Activated CD4-positive, alpha-beta memory T cell treated with anti-CD3 and anti-CD28 coated beads, Interleukin-2, amount 10 ng/mL, durations not matched to agents 7 days and 5 days (primary cell): Measurements from ENCODE around the gene TENM3. TPM values are rescaled to one million over a fixed set of nuclear protein-coding genes. Genes with fewer than 3 reads are reported as not detected.

ENCODE experiments used
- CTCF ChIA-PET: fragments of 350-600 bp; sonication (Branson Sonifier 250); formaldehyde crosslinking; loops from one replicate; lab custom pipeline; 2021; ENCODE audit warnings: antibody characterized with exemption, inconsistent platforms; lab: Charles Lee
- POLR2A ChIA-PET: fragments of 350-600 bp; sonication (Branson Sonifier 250); formaldehyde crosslinking; loops from one replicate; lab custom pipeline; 2021; ENCODE audit warnings: antibody characterized with exemption; lab: Charles Lee
- DNase-seq: peaks from one replicate; pipeline ENCODE4 v3.0.0-alpha.2; 2020
- H3K27ac Mint-ChIP-seq: one replicate; pipeline ENCODE4 v1.8.0; 2021; ENCODE audit warnings: mild to moderate bottlenecking, mixed read lengths
- H3K27me3 Mint-ChIP-seq: one replicate; pipeline ENCODE4 v1.8.0; 2021; ENCODE audit warnings: mixed read lengths
- H3K36me3 Mint-ChIP-seq: one replicate; pipeline ENCODE4 v1.8.0; 2021; ENCODE audit warnings: low read depth, mixed read lengths
- H3K4me1 Mint-ChIP-seq: one replicate; pipeline ENCODE4 v1.8.0; 2021; ENCODE audit warnings: mixed read lengths
- H3K4me3 Mint-ChIP-seq: one replicate; pipeline ENCODE4 v1.8.0; 2021; ENCODE audit warnings: mild to moderate bottlenecking, mixed read lengths
- H3K9me3 Mint-ChIP-seq: one replicate; pipeline ENCODE4 v1.8.0; 2021; ENCODE audit warnings: mixed read lengths
- total RNA-seq, 2 experiments: library from RNA; stranded (reverse); gene quantifications; one replicate each; pipeline ENCODE4 v1.2.3, GENCODE V29; 2021

Gene TENM3
- total RNA-seq, 2 experiments from 2014 or later: not detected

DNA sequence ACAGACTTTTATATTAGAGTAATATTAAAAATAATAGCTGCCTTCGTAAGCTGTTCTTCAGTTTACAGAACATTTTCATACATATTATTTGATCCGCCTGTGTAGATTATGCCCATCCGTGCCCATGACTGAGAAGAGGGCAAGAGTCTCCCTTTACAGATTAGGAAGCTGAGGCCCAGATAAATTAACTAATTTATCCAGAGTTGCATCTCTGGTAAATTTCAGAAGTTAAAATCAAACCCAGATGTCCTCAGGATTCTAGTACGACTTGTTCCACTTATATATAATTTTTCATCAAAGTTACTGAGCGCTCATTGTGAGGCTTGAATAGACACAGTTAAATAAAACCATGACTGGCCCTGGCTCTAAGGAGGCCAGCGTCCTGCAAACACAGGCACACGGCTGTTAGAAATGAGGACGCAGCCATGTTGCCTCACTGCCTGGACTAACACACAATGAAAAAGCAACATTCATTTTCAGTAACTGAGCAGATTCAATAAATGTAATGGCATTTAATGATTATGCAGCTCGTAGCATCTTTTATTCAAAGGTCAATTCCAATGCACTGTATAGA is 148.0 kb downstream of the TENM3 start:
- no peaks in the 10 kb centered on the region for H3K36me3 Mint-ChIP-seq
- ChIA-PET POLR2A (no interaction called here), CTCF (no interaction called here)
- DNase-seq: no peak
- H3K4me3 Mint-ChIP-seq: no peak overlapping the region
- H3K4me1 Mint-ChIP-seq: no peaks in the 10 kb centered on the region
- no peaks in the 10 kb centered on the region for H3K27me3 Mint-ChIP-seq
- peaks cover 2% of the 10 kb centered on the region for H3K9me3 Mint-ChIP-seq
- H3K27ac Mint-ChIP-seq: no peak overlapping the region

GRCh38 chr4:182394181-182394580 is 151.0 kb downstream of the TENM3 start:
- H3K4me3 Mint-ChIP-seq: no peak overlapping the region
- H3K36me3 Mint-ChIP-seq: no peaks in the 10 kb centered on the region
- ChIA-PET POLR2A (no interaction called here), CTCF (no interaction called here)
- no peak for DNase-seq
- no peaks in the 10 kb centered on the region for H3K4me1 Mint-ChIP-seq
- H3K9me3 Mint-ChIP-seq: no peaks in the 10 kb centered on the region
- H3K27me3 Mint-ChIP-seq: no peaks in the 10 kb centered on the region
- H3K27ac Mint-ChIP-seq: no peak overlapping the region

DNA sequence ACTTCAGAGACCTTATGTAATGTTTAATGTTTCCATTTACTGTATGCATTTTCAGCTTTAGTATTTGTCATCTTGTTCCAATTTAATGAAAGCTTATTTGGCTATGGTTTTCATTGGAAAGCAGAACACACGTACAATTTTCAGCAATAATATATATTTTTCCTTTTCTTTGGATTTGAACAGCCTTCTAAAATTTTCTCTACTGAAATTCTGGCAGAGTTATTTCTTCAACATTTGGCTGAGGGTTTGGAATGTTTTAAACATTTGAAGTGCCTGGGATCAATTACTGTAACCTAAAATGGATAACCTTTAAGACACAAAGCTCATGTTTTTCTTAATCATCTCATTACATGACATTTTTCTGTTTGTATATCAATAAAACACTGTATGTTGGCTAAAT is 156.9 kb downstream of the TENM3 start:
- Mint-ChIP-seq H3K4me3 (no peak overlapping the region), H3K27me3 (no peaks in the 10 kb centered on the region), H3K9me3 (no peaks in the 10 kb centered on the region), H3K36me3 (no peaks in the 10 kb centered on the region), H3K27ac (no peak overlapping the region), H3K4me1 (no peaks in the 10 kb centered on the region)
- DNase-seq: no peak
- CTCF ChIA-PET: no interaction called here
- POLR2A ChIA-PET: no interaction called here

- Mint-ChIP-seq H3K4me1 (no peaks in the 10 kb centered on the region), H3K27me3 (no peaks in the 10 kb centered on the region), H3K36me3 (no peaks in the 10 kb centered on the region), H3K9me3 (peaks cover 2% of the 10 kb centered on the region), H3K4me3 (no peak overlapping the region), H3K27ac (no peak overlapping the region)
- no peak for DNase-seq
- CTCF ChIA-PET: interaction anchor here (0.6 kb wide), 1 partner anchor 200 kb away, joined by 6 read pairs; no protein-coding TSS in a partner anchor
- POLR2A ChIA-PET: interaction anchor here (1.0 kb wide), 1 partner anchor 28 kb away, joined by 3 read pairs; no protein-coding TSS in a partner anchor
Measured at GRCh38 chr4:182400790-182401189, 157.6 kb downstream of the TENM3 start.

DNA sequence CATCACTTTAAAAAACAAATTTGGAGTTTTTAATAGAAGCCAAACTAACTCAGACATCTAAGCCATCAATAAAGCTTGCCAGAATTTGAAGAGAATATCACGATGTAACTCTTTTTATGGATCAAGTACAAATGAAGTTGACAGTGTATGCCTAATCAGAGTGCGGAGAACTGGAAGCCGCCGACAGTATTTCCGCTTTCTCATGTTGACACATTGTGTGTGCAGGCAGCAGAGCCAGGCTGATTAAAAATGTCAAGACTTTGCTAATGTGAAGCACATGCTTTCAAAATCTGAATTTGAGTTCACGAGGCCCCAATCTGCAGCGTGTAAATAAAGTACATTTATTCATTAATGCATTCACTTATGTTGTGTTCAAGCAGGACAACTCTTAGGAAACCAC is 161.2 kb downstream of the TENM3 start:
- peaks cover 2% of the 10 kb centered on the region for H3K9me3 Mint-ChIP-seq
- H3K27me3 Mint-ChIP-seq: no peaks in the 10 kb centered on the region
- no peak for DNase-seq
- no peaks in the 10 kb centered on the region for H3K4me1 Mint-ChIP-seq
- no peak overlapping the region for H3K4me3 Mint-ChIP-seq
- ChIA-PET CTCF (no interaction called here), POLR2A (no interaction called here)
- H3K27ac Mint-ChIP-seq: no peak overlapping the region
- H3K36me3 Mint-ChIP-seq: no peaks in the 10 kb centered on the region

GRCh38 chr4:182405087-182405486 is 161.9 kb downstream of the TENM3 start:
- peaks cover 2% of the 10 kb centered on the region for H3K9me3 Mint-ChIP-seq
- no peaks in the 10 kb centered on the region for H3K36me3 Mint-ChIP-seq
- H3K4me3 Mint-ChIP-seq: no peak overlapping the region
- no peak for DNase-seq
- H3K27me3 Mint-ChIP-seq: no peaks in the 10 kb centered on the region
- H3K4me1 Mint-ChIP-seq: no peaks in the 10 kb centered on the region
- POLR2A ChIA-PET: no interaction called here
- CTCF ChIA-PET: no interaction called here
- no peak overlapping the region for H3K27ac Mint-ChIP-seq

GRCh38 chr4:182409271-182409670 is 166.1 kb downstream of the TENM3 start:
- no peak overlapping the region for H3K4me3 Mint-ChIP-seq
- DNase-seq: no peak
- CTCF ChIA-PET: no interaction called here
- POLR2A ChIA-PET: no interaction called here
- H3K27me3 Mint-ChIP-seq: no peaks in the 10 kb centered on the region
- H3K9me3 Mint-ChIP-seq: peaks cover 4% of the 10 kb centered on the region
- H3K27ac Mint-ChIP-seq: no peak overlapping the region
- H3K4me1 Mint-ChIP-seq: no peaks in the 10 kb centered on the region
- H3K36me3 Mint-ChIP-seq: no peaks in the 10 kb centered on the region

DNA sequence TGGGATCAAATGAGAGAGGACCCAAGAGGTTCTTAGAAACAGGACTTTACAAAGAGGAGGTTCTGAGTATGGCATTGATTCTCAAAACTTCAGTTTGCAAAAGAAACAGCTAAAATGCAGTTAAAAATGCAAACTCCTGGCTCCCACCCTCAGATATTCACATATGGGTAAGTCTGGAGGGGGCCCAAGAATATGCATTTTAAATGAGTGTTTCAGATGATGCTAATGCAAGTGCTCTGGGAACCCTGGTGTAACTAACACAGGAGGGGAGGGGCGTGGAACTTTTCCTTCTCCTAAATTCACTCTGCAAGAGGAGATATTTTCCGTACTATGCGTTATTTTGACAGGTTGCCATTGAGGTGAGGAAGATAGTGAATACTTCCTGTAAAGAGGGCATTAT is 168.2 kb downstream of the TENM3 start:
- Mint-ChIP-seq H3K9me3 (peaks cover 2% of the 10 kb centered on the region), H3K27ac (no peak overlapping the region), H3K27me3 (no peaks in the 10 kb centered on the region), H3K36me3 (no peaks in the 10 kb centered on the region), H3K4me3 (no peak overlapping the region), H3K4me1 (no peaks in the 10 kb centered on the region)
- CTCF ChIA-PET: no interaction called here
- POLR2A ChIA-PET: no interaction called here
- no peak for DNase-seq

DNA sequence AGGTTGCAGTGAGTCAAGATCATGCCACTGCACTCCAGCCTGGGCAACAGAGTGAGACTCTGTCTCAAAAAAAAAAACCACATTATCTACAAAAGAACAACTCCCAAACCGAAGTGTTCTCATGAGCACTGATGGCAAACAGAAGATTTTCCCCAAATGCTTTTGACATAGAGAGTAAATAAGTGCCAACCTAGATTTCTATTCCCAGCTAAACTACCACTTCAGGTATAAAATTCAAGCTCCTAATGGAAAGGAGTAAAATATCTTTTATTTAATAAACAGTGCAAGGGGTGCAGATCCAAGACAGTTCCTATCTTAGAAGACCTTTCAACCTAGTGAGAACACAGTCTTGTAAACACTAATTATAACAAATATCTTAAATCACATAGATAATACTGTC is 170.3 kb downstream of the TENM3 start:
- H3K4me1 Mint-ChIP-seq: no peaks in the 10 kb centered on the region
- no peak overlapping the region for H3K27ac Mint-ChIP-seq
- H3K36me3 Mint-ChIP-seq: no peaks in the 10 kb centered on the region
- POLR2A ChIA-PET: no interaction called here
- CTCF ChIA-PET: no interaction called here
- H3K9me3 Mint-ChIP-seq: peaks cover 2% of the 10 kb centered on the region
- no peaks in the 10 kb centered on the region for H3K27me3 Mint-ChIP-seq
- no peak overlapping the region for H3K4me3 Mint-ChIP-seq
- no peak for DNase-seq

DNA sequence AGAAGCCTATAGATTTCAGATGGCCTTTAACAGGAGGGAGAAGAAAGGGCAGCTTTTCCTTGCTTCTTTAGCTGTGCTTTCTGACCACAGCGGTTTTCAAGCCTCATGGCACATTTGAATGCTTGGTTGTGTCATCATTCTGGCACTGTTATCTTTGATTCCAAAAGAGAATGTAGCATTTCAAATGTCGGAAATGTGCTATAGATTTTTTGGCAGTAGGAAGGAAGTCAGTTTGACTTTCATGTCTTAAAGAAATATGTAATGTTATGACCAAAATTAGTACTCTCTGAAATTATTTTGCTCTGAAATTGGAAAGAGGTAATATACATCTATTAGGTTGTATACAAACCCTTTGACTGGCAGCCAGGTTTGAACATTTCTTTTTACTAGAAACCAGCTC is 171.9 kb downstream of the TENM3 start:
- no peak overlapping the region for H3K27ac Mint-ChIP-seq
- peaks cover 2% of the 10 kb centered on the region for H3K9me3 Mint-ChIP-seq
- ChIA-PET POLR2A (no interaction called here), CTCF (no interaction called here)
- H3K4me1 Mint-ChIP-seq: no peaks in the 10 kb centered on the region
- no peaks in the 10 kb centered on the region for H3K27me3 Mint-ChIP-seq
- no peak for DNase-seq
- no peak overlapping the region for H3K4me3 Mint-ChIP-seq
- H3K36me3 Mint-ChIP-seq: no peaks in the 10 kb centered on the region

GRCh38 chr4:182416067-182416466 is 172.9 kb downstream of the TENM3 start:
- CTCF ChIA-PET: no interaction called here
- no peaks in the 10 kb centered on the region for H3K4me1 Mint-ChIP-seq

GRCh38 chr4:182418054-182418734 is 175.0 kb downstream of the TENM3 start:
- Mint-ChIP-seq H3K36me3 (no peaks in the 10 kb centered on the region), H3K4me3 (no peak overlapping the region), H3K9me3 (no peaks in the 10 kb centered on the region), H3K27me3 (no peaks in the 10 kb centered on the region), H3K27ac (no peak overlapping the region), H3K4me1 (no peaks in the 10 kb centered on the region)
- POLR2A ChIA-PET: no interaction called here
- CTCF ChIA-PET: no interaction called here
- DNase-seq: no peak

More at GRCh38 chr4:182416067-182416466, 172.9 kb downstream of the TENM3 start:
- Mint-ChIP-seq H3K9me3 (peaks cover 2% of the 10 kb centered on the region), H3K27ac (no peak overlapping the region), H3K36me3 (no peaks in the 10 kb centered on the region), H3K27me3 (no peaks in the 10 kb centered on the region), H3K4me3 (no peak overlapping the region)
- no peak for DNase-seq
- POLR2A ChIA-PET: no interaction called here

DNA sequence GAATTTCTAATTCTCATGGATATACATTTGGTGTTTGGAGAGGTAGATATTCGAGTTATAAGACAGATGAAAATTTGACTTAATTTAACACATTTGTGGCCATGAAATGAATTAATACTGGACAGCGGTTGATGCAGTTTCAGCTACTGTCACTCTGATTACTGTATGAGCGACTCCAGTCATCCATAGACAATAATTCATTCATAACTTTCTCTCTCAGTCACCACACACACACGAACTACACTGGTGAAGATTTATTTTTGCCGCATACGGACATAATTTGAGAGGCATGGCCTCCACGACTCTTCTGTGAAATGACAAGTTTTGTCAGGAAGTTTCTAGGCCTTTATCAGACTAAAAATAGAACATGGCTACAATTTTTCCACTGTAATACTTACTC is 177.0 kb downstream of the TENM3 start:
- no peak for DNase-seq
- Mint-ChIP-seq H3K9me3 (no peaks in the 10 kb centered on the region), H3K4me3 (no peak overlapping the region), H3K4me1 (no peaks in the 10 kb centered on the region), H3K27ac (no peak overlapping the region), H3K27me3 (no peaks in the 10 kb centered on the region), H3K36me3 (no peaks in the 10 kb centered on the region)
- ChIA-PET POLR2A (no interaction called here), CTCF (no interaction called here)

GRCh38 chr4:182421753-182422152 is 178.6 kb downstream of the TENM3 start:
- no peaks in the 10 kb centered on the region for H3K4me1 Mint-ChIP-seq

More at GRCh38 chr4:182421753-182422152, 178.6 kb downstream of the TENM3 start:
- Mint-ChIP-seq H3K27me3 (no peaks in the 10 kb centered on the region), H3K27ac (no peak overlapping the region), H3K9me3 (no peaks in the 10 kb centered on the region), H3K4me3 (no peak overlapping the region), H3K36me3 (no peaks in the 10 kb centered on the region)
- DNase-seq: no peak
- ChIA-PET POLR2A (no interaction called here), CTCF (no interaction called here)
